Breast epithelium (tissue), 3 donors: ENCODE measurements around the gene STK35.

ENCODE experiments used
- CTCF ChIP-seq, 3 donors: fragments of 450-650 bp; IDR thresholded peaks; one replicate each; pipeline ENCODE4 v1.5.1; 2016 to 2017; ENCODE audit warnings: antibody characterized with exemption in 3 of 3, mild to moderate bottlenecking in 3 of 3, moderate library complexity in 3 of 3
- POLR2AphosphoS5 ChIP-seq, 3 donors: sonication (generic); formaldehyde crosslinking; IDR thresholded peaks; one replicate each; pipeline ENCODE4 v1.6.1; 2017; ENCODE audit warnings: antibody characterized with exemption in 3 of 3

GRCh38 chr20:2102585-2103460 lies 1.2 kb downstream of the STK35 start:
- TF ChIP-seq CTCF (IDR thresholded peaks at IDR 0.05): no peak
- peak; percentile 78 to 90 (median 88) for TF ChIP-seq POLR2AphosphoS5 (IDR thresholded peaks at IDR 0.05)
